DMS153 treated with DMSO at 0.1 percent for 48 hours (cell line): ENCODE measurements around the gene DNASE1.
A peak's percentile ranks its signal among the peaks of the same experiment; 100 is the strongest.
"Not testable (repeated sequence)": the region's sequence is repeated elsewhere in the genome, so short reads cannot be mapped to it uniquely, and the experiment has no call there.

ENCODE experiments used
- DNase-seq: peaks from one replicate; lab custom pipeline; 2025; ENCODE audit not compliant: unreplicated experiment; lab: John Stamatoyannopoulos, UW

DNASE1 gene

GRCh38 chr16:3654249-3654991 is at the start of gene DNASE1:
DNASE1 (plus strand) TSS chr16:3654691; CDS start chr16:3655374, 683 bp downstream.
- DNase-seq: peak; percentile 3

DNA sequence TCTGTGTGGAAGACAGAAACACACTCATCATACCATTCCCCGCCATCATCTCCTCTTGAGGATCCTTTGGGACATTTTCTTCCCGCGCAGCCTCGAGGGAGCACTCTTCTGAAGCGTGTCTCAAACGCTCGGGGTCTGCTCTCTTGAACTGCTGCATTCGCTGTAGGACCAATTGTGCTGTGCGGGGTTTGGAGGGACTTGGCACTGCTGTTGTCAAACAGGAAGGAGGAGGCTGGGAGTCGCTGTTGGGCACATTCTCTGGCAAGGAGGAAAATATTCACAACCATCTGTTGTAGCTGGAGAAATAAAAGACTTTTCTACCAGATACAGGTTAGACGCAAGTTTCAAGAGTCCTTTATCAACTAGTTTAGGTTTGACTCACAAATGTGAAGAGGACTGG is 48.0 kb upstream of the DNASE1 start:
- DNase-seq: no peak

GRCh38 chr16:3607161-3607560 is 47.3 kb upstream of the DNASE1 start:
- no peak for DNase-seq

DNA sequence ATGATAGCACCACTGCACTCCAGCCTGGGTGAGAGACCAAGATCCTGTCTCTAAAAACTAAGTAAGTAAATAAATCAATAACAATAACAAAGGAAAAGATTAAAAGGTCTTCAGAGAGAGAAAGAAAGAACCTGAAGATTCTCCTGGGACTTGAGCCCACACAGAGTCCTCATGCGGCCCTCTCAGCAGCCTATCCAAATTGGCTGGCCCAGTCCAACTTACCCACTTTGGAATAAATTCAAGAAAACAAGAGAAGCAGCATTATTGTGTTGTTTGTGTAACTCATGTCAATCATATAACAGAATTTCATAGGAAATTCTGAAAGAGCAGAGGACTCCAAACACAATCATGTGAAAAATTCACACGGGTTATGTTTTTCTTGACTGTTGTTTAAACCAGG is 46.9 kb upstream of the DNASE1 start:
- DNase-seq: no peak

- DNase-seq: no peak
Observed at GRCh38 chr16:3608069-3608468, 46.4 kb upstream of the DNASE1 start.

DNA sequence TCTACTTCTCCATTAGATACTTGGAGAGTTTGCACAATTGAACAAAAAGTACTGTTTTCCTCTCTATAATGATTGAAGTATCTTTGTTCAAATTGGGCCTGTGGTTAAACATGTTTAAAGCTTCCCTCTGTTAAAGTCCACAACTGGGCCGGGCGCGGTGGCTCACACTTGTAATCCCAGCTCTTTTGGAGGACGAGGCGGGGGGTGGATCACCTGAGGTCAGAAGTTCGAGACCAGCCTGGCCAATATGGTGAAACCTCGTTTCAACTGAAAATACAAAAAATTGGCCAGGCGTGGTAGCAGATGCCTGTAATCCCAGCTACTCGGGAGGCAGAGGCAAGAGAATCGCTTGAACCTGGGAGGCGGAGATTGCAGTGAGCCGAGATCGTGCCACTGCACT is 45.5 kb upstream of the DNASE1 start:
- DNase-seq: not testable (repeated sequence)

GRCh38 chr16:3609895-3610697 is 44.4 kb upstream of the DNASE1 start:
- no peak for DNase-seq

GRCh38 chr16:3610698-3611145 is 43.8 kb upstream of the DNASE1 start:
- no peak for DNase-seq

DNA sequence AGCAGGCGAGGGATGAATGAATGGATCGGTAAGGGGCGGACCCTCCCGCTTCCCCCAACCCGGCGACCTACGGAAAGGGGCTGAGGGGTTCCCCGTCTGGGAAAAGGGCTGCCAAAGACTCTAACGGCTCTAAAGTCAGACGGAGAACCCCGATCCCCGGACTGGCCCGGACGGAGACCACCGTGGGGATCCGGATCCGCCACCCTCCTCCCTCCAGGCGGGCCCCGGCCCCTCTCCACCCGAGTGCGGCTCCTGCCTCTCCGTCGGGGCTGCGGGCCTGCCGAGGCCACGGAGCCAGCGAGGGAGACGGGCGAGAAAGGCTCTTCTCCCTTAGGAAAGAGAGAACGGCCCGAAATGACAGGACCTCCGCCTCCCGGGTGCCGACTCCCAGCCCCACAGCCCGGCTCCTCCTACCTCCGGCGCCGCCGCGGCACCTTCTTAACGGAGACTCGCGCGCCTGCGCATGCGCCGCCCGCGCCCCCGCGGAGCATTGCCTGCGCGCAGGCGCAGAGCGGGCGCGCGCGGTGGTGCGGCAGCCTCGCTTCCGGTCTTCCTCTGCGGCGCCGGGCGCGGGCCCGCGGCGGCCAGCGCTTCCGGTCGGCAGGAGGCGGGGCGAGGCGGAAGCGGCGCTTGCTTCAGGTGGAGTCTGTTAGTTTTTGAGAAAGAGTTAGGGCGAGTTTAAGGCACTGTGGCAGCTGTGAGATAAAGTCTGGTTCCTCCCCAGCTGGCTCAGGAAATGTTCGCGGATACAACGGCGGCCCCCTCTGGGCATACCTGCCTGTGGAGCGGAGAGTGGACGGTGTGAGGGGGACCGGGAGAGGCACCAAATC is 43.1 kb upstream of the DNASE1 start, which contains the start of gene SLX4:
Gene SLX4 (minus strand): TSS at position 461 of the 830 bp plus-strand sequence. CDS start 2,642 bp downstream, outside the sequence.
- peak; percentile 88 for DNase-seq

- DNase-seq: no peak
Observed at GRCh38 chr16:3612510-3613466, 41.7 kb upstream of the DNASE1 start.

DNA sequence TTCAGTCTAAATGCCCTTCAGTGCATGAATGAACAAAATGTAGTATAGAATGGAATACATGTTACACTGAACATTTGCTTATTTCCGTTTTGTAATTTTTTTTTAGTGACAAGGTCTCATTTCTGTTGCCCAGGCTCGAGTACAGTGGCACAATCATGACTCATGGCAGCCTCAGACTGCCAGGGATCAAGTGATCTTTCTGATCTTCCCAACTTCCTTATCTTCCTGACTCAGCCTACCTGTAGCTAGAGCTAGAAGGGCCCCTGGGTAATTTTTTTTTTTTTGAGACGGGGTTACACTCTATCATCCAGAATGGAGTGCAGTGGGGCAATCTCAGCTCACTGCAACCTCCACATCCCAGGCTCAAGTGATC is 35.7 kb upstream of the DNASE1 start:
- no peak for DNase-seq

DNA sequence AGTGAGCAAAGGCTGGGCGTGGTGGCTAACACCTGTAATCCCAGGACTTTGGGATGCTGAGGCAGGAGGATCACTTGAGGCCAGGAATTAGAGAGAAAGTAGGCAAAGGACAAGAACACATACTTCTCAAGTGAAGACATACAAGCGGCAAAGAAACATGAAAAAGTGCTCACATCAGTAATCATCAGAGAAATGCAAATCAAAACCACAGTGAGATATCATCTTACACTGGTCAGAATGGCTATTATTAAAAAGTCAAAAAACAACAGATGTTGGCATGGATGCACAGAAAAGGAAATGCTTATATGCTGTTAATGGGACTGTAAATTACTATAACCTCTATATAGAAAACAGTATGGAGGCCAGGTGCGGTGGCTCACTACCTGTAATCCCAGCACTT is 30.8 kb upstream of the DNASE1 start:
- no peak for DNase-seq

DNA sequence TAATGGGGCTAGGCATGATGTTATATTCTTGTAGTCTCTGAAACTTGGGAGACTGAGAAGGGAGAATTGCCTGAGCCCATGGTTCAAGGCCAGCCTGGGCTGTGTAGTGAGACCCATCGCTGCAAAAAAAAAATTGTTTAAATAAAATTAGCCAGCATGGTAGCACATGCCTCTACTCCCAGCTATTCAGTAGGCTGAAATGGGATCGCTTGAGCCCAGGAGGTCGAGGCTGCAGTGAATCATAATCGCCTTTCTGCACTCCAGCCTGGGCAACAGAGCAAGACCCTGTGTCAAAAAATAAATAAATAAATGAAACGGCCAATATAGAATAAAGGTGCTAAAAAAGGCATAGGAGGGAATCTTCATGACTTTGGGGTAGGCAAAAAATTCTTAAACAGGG is 29.2 kb upstream of the DNASE1 start:
- no peak for DNase-seq

DNA sequence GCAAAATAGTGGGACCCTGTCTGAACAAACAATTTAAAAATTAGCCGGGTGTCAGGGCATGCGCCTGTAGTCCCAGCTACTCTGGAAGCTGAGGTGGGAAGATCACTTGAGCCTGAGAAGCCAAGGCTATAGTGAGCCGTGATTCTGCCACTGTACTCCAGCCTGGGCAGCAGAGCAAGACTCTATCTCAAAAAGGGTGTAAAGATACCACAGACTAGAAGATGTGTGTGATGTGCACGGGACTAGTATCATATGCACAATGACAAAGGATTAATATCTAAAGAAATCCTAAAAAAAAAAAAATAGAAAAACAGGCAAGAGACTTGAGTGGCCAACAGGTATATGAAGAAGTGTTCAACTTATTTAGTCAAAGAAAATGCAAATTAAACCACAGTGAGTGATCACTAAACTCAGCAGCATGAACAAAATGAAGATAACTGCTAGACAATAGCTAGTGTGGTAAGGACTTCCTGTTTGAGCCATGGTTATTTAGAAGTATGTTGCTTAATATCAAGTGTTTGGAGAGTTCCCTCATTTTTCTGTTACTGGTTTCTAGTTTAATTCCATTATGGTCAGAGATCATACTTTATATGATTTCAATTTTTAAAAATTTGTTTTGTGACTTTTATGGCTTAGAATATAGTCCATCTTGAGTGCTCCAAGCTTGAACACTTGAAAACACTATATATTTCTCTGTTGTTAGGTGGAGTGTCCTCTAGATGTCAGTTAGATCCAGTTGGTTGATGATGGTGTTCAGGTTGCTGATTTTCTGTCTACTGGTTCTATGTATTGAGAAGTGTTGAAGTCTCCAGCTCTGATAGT is 28.4 kb upstream of the DNASE1 start:
- peak; percentile 12 for DNase-seq

DNA sequence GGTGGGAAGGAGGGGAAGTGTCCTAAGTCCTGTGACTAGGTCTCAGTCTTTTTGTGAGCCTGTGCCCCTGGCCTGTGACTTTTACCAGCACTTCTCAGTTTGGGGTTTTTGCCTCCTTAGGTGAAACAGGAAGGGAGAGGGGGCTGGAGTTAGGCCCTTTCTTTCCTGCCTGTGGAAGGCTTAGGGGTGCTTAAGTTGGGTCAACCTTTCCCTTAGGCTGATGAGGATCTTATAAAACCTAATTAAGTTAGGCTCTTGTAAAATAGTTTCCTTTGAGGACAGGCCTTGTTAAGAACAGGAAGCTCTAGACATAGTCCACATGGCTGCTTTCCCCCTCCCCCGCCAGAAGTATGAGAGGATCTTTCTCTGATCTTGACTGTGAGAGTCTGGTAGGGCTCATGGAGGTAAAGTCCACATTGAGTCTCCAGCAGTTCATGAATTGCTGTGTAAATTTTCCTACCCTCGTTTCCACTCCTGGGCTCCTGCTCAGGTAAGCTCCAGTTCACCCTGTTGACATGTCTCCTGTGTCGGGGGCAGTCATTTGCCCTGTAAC is 17.0 kb upstream of the DNASE1 start:
- no peak for DNase-seq

- no peak for DNase-seq
Observed at GRCh38 chr16:3638916-3639644, 15.4 kb upstream of the DNASE1 start.

DNA sequence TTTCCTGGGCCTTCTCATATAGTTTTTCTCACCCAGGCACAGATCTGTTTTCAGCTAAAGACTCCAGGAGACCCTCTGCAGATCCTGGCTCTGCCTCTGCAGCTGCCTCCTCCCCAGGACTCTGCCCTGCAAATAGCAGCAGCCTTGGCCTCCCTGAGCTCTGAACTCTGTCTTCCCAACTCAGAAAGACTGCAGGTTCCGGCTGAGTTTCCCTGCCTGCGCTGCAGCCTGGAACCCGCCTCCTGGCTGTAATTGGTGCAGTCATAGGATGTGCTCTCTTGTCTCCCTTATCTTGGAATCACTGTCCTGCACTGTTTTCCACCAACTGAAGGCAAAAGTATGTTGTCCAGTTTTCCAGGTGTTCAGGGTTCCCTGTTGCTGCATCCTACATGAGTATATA is 14.3 kb upstream of the DNASE1 start:
- no peak for DNase-seq
